Activated naive CD4-positive, alpha-beta T cell treated with anti-CD3 and anti-CD28 coated beads, Interleukin-2, amount 50 U/mL, for 72 hours (primary cell): ENCODE measurements around the gene ICA1L. TPM values are rescaled to one million over a fixed set of nuclear protein-coding genes. Genes with fewer than 3 reads are reported as not detected.
A peak's percentile ranks its signal among the peaks of the same experiment; 100 is the strongest.

Source experiments
- ATAC-seq, 2 donors: fragments of 150-1000 bp; cut with Tn5 transposase; 2 replicates each; pipeline ENCODE4 v1.10.0; 2021; ENCODE audit warnings: mild to moderate bottlenecking in 2 of 2, moderate library complexity in 2 of 2
- DNase-seq, 2 donors: peaks; one replicate each; pipeline ENCODE4 v3.0.0; 2021 to 2022; ENCODE audit warnings: low spot score in 2 of 2
- H3K27ac Mint-ChIP-seq, 2 donors: one replicate each; pipeline ENCODE4 v1.8.0; 2022; ENCODE audit warnings: mild to moderate bottlenecking in 2 of 2, mixed read lengths in 2 of 2
- H3K36me3 Mint-ChIP-seq, 2 donors: one replicate each; pipeline ENCODE4 v1.8.0; 2022; ENCODE audit warnings: mixed read lengths in 2 of 2
- H3K9me3 Mint-ChIP-seq, 2 donors: one replicate each; pipeline ENCODE4 v1.8.0; 2022; ENCODE audit warnings: mixed read lengths in 2 of 2
- total RNA-seq, 2 donors: library from RNA; stranded (reverse); gene quantifications; one replicate each; pipeline ENCODE4 v1.2.3, GENCODE V29; 2022

The ICA1L gene
- total RNA-seq, 2 donors from 2014 or later: 6.2 to 10.0 TPM

GRCh38 chr2:202743613-202744012, 128.0 kb downstream of the ICA1L start:
- Mint-ChIP-seq H3K9me3 (peaks cover 22 to 30% of the 10 kb centered on the region in 2 donors), H3K36me3 (peaks cover 25 to 54% of the 10 kb centered on the region in 2 donors), H3K27ac (peak overlapping the region; percentile 53 to 63)
- ATAC-seq: no peak
- no peak for DNase-seq

- no peak for DNase-seq
- Mint-ChIP-seq H3K27ac (peak overlapping the region; percentile 36 to 74), H3K36me3 (peaks cover 5 to 54% of the 10 kb centered on the region in 2 donors), H3K9me3 (peaks cover 3% of the 10 kb centered on the region in 2 donors)
- peak in 1 of 2 donors; percentile 29 for ATAC-seq
Observed at GRCh38 chr2:202736826-202737225, 134.7 kb downstream of the ICA1L start.

GRCh38 chr2:202726070-202726469, 145.5 kb downstream of the ICA1L start:
- H3K9me3 Mint-ChIP-seq: peaks cover 0 to 2% of the 10 kb centered on the region in 2 donors
- DNase-seq (no peak), ATAC-seq (no peak)
- H3K36me3 Mint-ChIP-seq: peaks cover 11 to 27% of the 10 kb centered on the region in 2 donors
- no peak overlapping the region for H3K27ac Mint-ChIP-seq

- Mint-ChIP-seq H3K9me3 (no peaks in the 10 kb centered on the region), H3K27ac (no peak overlapping the region), H3K36me3 (peaks cover 0 to 11% of the 10 kb centered on the region in 2 donors)
- no peak for DNase-seq
- no peak for ATAC-seq
Observed at GRCh38 chr2:202723746-202724145, 147.8 kb downstream of the ICA1L start.

Other genes with a start within 250 kb of the ICA1L start
- gene FAM117B, start 236.8 kb downstream of the ICA1L start, total RNA-seq: 10 to 100 TPM; 17.7 to 23.3 TPM
- gene WDR12, start 39.9 kb upstream of the ICA1L start, total RNA-seq: 100 to 1,000 TPM in 1 of 2 donors, 10 to 100 TPM in 1; 82.5 to 101 TPM
- 1 to 10 TPM; 3.9 to 8.5 TPM for gene CARF, start 40.5 kb upstream of the ICA1L start, total RNA-seq
- 10 to 100 TPM; 15.6 to 22.6 TPM for gene NBEAL1, start 143.1 kb upstream of the ICA1L start, total RNA-seq